K562 (cell line): Measurements from ENCODE around the gene TAF11. TPM values are rescaled to one million over a fixed set of nuclear protein-coding genes. Genes with fewer than 3 reads are reported as not detected.

Experiments
- AFF4 ChIP-seq: sonication (generic); formaldehyde crosslinking; IDR thresholded peaks from 2 replicates; pipeline ENCODE4 v1.8.0; 2023; ENCODE audit warnings: mild to moderate bottlenecking, missing genetic modification reagents
- BCOR ChIP-seq: fragments of 450-650 bp; IDR thresholded peaks from 2 replicates; pipeline ENCODE4 v1.6.1; 2016
- CREB1 ChIP-seq, 2 experiments: sonication (generic) in 1 of 2; formaldehyde crosslinking in 1 of 2; IDR thresholded peaks; 2 replicates each; pipeline versions ENCODE4 v1.6.1 to v1.8.0; 2012 to 2022; ENCODE audit warnings: inconsistent platforms in 1 of 2, mild to moderate bottlenecking in 1 of 2, missing genetic modification reagents in 1 of 2, moderate library complexity in 1 of 2
- FOXA1 ChIP-seq: fragments of 450-650 bp; IDR thresholded peaks from 2 replicates; pipeline ENCODE4 v1.6.1; 2016; ENCODE audit warnings: mild to moderate bottlenecking, borderline replicate concordance
- HOMEZ ChIP-seq: fragments of 250-450 bp; sonication (Bioruptor Pico); IDR thresholded peaks from 2 replicates; pipeline ENCODE4 v1.4.0; 2020; ENCODE audit warnings: mild to moderate bottlenecking, moderate library complexity
- IRF2 ChIP-seq: sonication (generic); formaldehyde crosslinking; IDR thresholded peaks from 2 replicates; pipeline ENCODE4 v1.8.1; 2022; ENCODE audit warnings: mild to moderate bottlenecking, missing genetic modification reagents
- MCM5 ChIP-seq: fragments of 450-650 bp; IDR thresholded peaks from 2 replicates; pipeline ENCODE4 v1.6.1; 2016; ENCODE audit warnings: low read depth
- MED1 ChIP-seq: sonication (generic); formaldehyde crosslinking; IDR thresholded peaks from 2 replicates; pipeline ENCODE4 v1.8.1; 2023; ENCODE audit warnings: missing genetic modification reagents, borderline replicate concordance
- NFIC ChIP-seq: fragments of 450-650 bp; IDR thresholded peaks from 2 replicates; pipeline ENCODE4 v1.6.1; 2017; ENCODE audit warnings: mild to moderate bottlenecking, inconsistent platforms
- NRF1 ChIP-seq, 2 experiments: fragments of 450-650 bp; IDR thresholded peaks in 1 of 2; conservative IDR thresholded peaks in 1 of 2; 2 replicates each; pipeline ENCODE4 v1.6.1; 2014; ENCODE audit warnings: mild to moderate bottlenecking in 2 of 2
- PHF20 ChIP-seq: fragments of 450-650 bp; IDR thresholded peaks from 2 replicates; pipeline ENCODE4 v1.6.1; 2018; ENCODE audit not compliant: partially characterized antibody
- PKNOX1 ChIP-seq: fragments of 450-650 bp; IDR thresholded peaks from 2 replicates; pipeline ENCODE4 v1.6.1; 2016
- SMARCC2 ChIP-seq: fragments of 450-650 bp; IDR thresholded peaks from 2 replicates; pipeline ENCODE4 v1.6.1; 2017; ENCODE audit warnings: antibody characterized with exemption, moderate library complexity, mild to moderate bottlenecking, low read depth
- TAF9B ChIP-seq: fragments of 450-650 bp; IDR thresholded peaks from 2 replicates; pipeline ENCODE4 v1.6.1; 2018; ENCODE audit warnings: mild to moderate bottlenecking; ENCODE audit not compliant: partially characterized antibody
- TEAD4 ChIP-seq, 2 experiments: sonication (generic) in 1 of 2; formaldehyde crosslinking in 1 of 2; IDR thresholded peaks; 2 replicates each; pipeline versions ENCODE4 v1.6.1 to v1.8.0; 2012 to 2022; ENCODE audit warnings: borderline replicate concordance in 1 of 2, inconsistent platforms in 1 of 2, low read length in 1 of 2, mild to moderate bottlenecking in 1 of 2, missing genetic modification reagents in 1 of 2
- TGIF2 ChIP-seq: sonication (generic); formaldehyde crosslinking; IDR thresholded peaks from 2 replicates; pipeline ENCODE4 v1.8.1; 2022; ENCODE audit warnings: mild to moderate bottlenecking, missing genetic modification reagents, moderate library complexity
- VEZF1 ChIP-seq: fragments of 200-800 bp; sonication (Bioruptor generic); IDR thresholded peaks from 2 replicates; pipeline ENCODE4 v1.6.1; 2017; ENCODE audit warnings: missing genetic modification characterization, missing compliant biosample characterization
- ZNF239 ChIP-seq: fragments of 250-450 bp; sonication (Bioruptor Pico); IDR thresholded peaks from 2 replicates; pipeline ENCODE4 v1.4.0; 2020; ENCODE audit warnings: mild to moderate bottlenecking
- ZNF707 ChIP-seq: fragments of 250-450 bp; sonication (Bioruptor Pico); conservative IDR thresholded peaks from 2 replicates; pipeline ENCODE4 v1.8.0; 2022; ENCODE audit warnings: inconsistent platforms, mild to moderate bottlenecking, moderate library complexity
- ZNF75A ChIP-seq: fragments of 450-650 bp; formaldehyde crosslinking; IDR thresholded peaks from 2 replicates; pipeline ENCODE4 v1.4.0; 2020; ENCODE audit warnings: mild to moderate bottlenecking
- polyA plus RNA-seq, 8 experiments: library from polyadenylated mRNA; depleted of rRNA in 4 of 8; stranded (reverse) in 5 of 8; unstranded in 3 of 8; fragments of >200 nt; fragmentation: Nextera tagmentation in 2 of 8; fragmentation: Illumina TruSeq in 1 of 8; extraction: Ambion mirVana in 2 of 8; extraction: Trizol in 1 of 8; gene quantifications; 2 replicates each; pipeline versions ENCODE4 v1.2.1 to v1.2.3, GENCODE V29; 2011 to 2014; ENCODE audit warnings: inconsistent platforms in 1 of 8, missing spikeins in 1 of 8
- total RNA-seq, 7 experiments: library from RNA; depleted of rRNA in 6 of 7; stranded (reverse); fragments of >200 nt in 6 of 7; fragmentation: Illumina TruSeq in 2 of 7; extraction: Trizol in 2 of 7; gene quantifications; 2 replicates each; pipeline versions ENCODE4 v1.2.1 to v1.2.3, GENCODE V29; 2011 to 2021; ENCODE audit warnings: low replicate concordance in 1 of 7

The TAF11 gene
- total and polyA plus RNA-seq, 9 of the 15 experiments (the other 6 are each of a cell fraction or from before 2014, with no cell fraction given), result 40.9 to 91.9 (median 71.9) TPM

- TF ChIP-seq HOMEZ (CRISPR knock-in tag) (no peak; the same call in 1 of the 2 replicates), MED1 (CRISPR knock-in tag) (0 out of 2 replicates have a peak, but pooled peaks have one; percentile 45), PHF20 (peak; percentile 99), IRF2 (CRISPR knock-in tag) (no peak), TGIF2 (CRISPR knock-in tag) (no peak), ZNF239 (CRISPR knock-in tag) (no peak), AFF4 (CRISPR knock-in tag) (peak; percentile 69; the same call in 1 of the 2 replicates), VEZF1 (CRISPR knock-in tag) (peak; percentile 43), TAF9B (peak; percentile 91), FOXA1 (no peak), SMARCC2 (0 out of 2 replicates have a peak, but pooled peaks have one; percentile 14), ZNF707 (CRISPR knock-in tag) (0 out of 2 replicates have a peak, but pooled peaks have one; percentile 39), NRF1 (conservative IDR thresholded peaks at IDR 0.05 in 1 of 2, IDR thresholded peaks at IDR 0.05 in 1 of 2) (peak; percentile 61 to 67; a peak in 3 of 4 replicates), ZNF75A (CRISPR knock-in tag) (no peak), TEAD4 (IDR thresholded peaks at IDR 0.05; ENCODE audit: low read length) (peak; percentile 62), TEAD4 (CRISPR knock-in tag; IDR thresholded peaks at IDR 0.05; ENCODE audit: borderline replicate concordance) (no peak), MCM5 (no peak), CREB1 (IDR thresholded peaks at IDR 0.05) (peak; percentile 98), CREB1 (CRISPR knock-in tag; IDR thresholded peaks at IDR 0.05) (peak; percentile 99), PKNOX1 (no peak), NFIC (peak; percentile 41), BCOR (peak; percentile 63)
Observed at GRCh38 chr6:34887753-34888513, at the start of gene TAF11 (continued).
